D721Med (cell line): ENCODE results near the gene NAT9.

Experiments
- DNase-seq: peaks from one replicate; pipeline ENCODE4 v3.0.0; 2011; ENCODE audit warnings: low spot score; ENCODE audit not compliant: insufficient read length
- FAIRE-seq: peaks from 2 replicates; lab custom pipeline; 2011; peaks lifted over from hg19 to GRCh38; lab: Jason Lieb, UNC
- CTCF ChIP-seq: IDR thresholded peaks from 2 replicates; pipeline ENCODE4 v1.5.1; 2012; ENCODE audit warnings: mild to moderate bottlenecking, control low read depth; ENCODE audit not compliant: insufficient read depth; ENCODE audit errors: missing control alignments

Gene NAT9

GRCh38 chr17:74757502-74757901 lies 18.6 kb downstream of the NAT9 start:
- TF ChIP-seq CTCF: no peak
- FAIRE-seq: no peak

GRCh38 chr17:74756891-74757290 lies 19.3 kb downstream of the NAT9 start:
- DNase-seq (no peak), FAIRE-seq (no peak)
- no peak for TF ChIP-seq CTCF

More at GRCh38 chr17:74757502-74757901, 18.6 kb downstream of the NAT9 start:
- no peak for DNase-seq

GRCh38 chr17:74755533-74755932 lies 20.6 kb downstream of the NAT9 start:
- no peak for TF ChIP-seq CTCF
- DNase-seq (no peak), FAIRE-seq (no peak)

- FAIRE-seq (no peak), DNase-seq (no peak)
- TF ChIP-seq CTCF: no peak
These were observed 21.3 kb downstream of the NAT9 start for GRCh38 chr17:74754832-74755231.

- TF ChIP-seq CTCF: no peak
- no peak for DNase-seq
- no peak for FAIRE-seq
These were observed 23.2 kb downstream of the NAT9 start for GRCh38 chr17:74752822-74753401.

- no peak for TF ChIP-seq CTCF
- DNase-seq: no peak
- FAIRE-seq: no peak
These were observed 23.7 kb downstream of the NAT9 start for GRCh38 chr17:74752415-74752814.

GRCh38 chr17:74750327-74751069 lies 25.6 kb downstream of the NAT9 start:
- no peak for FAIRE-seq
- no peak for DNase-seq
- TF ChIP-seq CTCF: no peak
